K562 (cell line): ENCODE measurements around the gene SEZ6L.

Source experiments
- AFF1 ChIP-seq, 2 experiments: fragments of 450-650 bp; IDR thresholded peaks; 2 replicates each; pipeline ENCODE4 v1.6.1; 2018; ENCODE audit warnings: mild to moderate bottlenecking in 2 of 2, low read depth in 1 of 2; ENCODE audit not compliant: partially characterized antibody in 2 of 2
- ARHGAP35 ChIP-seq: fragments of 450-650 bp; IDR thresholded peaks from 2 replicates; pipeline ENCODE4 v1.6.1; 2018; ENCODE audit not compliant: partially characterized antibody
- RAD51 ChIP-seq: fragments of 450-650 bp; IDR thresholded peaks from 2 replicates; pipeline ENCODE4 v1.7.1; 2016; ENCODE audit warnings: low read depth, mild to moderate bottlenecking, borderline replicate concordance
- SPI1 ChIP-seq: IDR thresholded peaks from 2 replicates; pipeline ENCODE4 v1.6.1; 2011; ENCODE audit warnings: low read depth, low read length, control low read depth, borderline replicate concordance
- ZNF12 ChIP-seq: sonication (generic); formaldehyde crosslinking; IDR thresholded peaks from 2 replicates; pipeline ENCODE4 v1.4.0; 2020; ENCODE audit warnings: mild to moderate bottlenecking, missing genetic modification reagents
- ZNF75A ChIP-seq: fragments of 450-650 bp; formaldehyde crosslinking; IDR thresholded peaks from 2 replicates; pipeline ENCODE4 v1.4.0; 2020; ENCODE audit warnings: mild to moderate bottlenecking
- TF ChIP-seq, protein P1 (sequence below), 2 experiments: fragments of 450-650 bp; formaldehyde crosslinking in 1 of 2; IDR thresholded peaks; 2 replicates each; pipeline versions ENCODE4 v1.4.0 to v1.6.1; 2014 to 2020; ENCODE audit warnings: mild to moderate bottlenecking in 2 of 2, borderline replicate concordance in 1 of 2, low read depth in 1 of 2
- TF ChIP-seq, protein P2 (sequence below): fragments of 450-650 bp; IDR thresholded peaks from 2 replicates; pipeline ENCODE4 v1.6.1; 2016; ENCODE audit warnings: low read depth, mild to moderate bottlenecking, moderate library complexity

DNA sequence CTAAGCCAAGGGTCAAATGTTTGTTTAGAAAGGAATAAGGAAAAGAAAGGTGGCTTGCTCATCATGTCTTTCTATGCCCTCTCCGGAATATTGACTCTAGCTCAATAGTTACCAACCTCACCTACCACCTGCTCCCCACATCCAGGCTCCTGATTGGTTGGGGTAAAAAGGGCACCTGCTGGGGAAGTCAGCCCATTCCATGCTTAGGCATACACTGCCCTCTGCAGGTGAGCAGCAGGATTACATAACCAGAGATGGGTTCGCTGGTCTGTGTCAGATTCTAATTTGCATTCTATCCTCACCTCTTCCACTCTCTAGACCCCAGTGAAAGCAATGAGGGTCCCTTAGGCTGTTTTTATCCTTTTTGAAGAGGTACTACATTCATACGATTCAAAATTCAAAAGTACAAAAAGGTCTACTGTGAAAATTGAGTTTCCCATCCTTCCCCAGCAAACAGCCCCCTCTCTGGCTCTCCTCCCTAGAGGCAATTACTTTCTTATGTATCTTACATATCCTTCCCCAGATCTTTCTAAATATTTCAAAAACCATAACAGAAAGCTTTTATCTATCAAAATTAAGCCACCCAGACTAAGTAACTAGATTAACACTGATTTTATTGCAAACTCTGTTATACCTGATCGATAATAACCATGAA is 161.8 kb downstream of the SEZ6L start:
- TF ChIP-seq ZNF12 (CRISPR knock-in tag) (no peak), AFF1 (IDR thresholded peaks at IDR 0.05; ENCODE audit: low read depth in 1 of 2, partially characterized antibody in 2 of 2) (no peak), ZNF75A (CRISPR knock-in tag) (no peak), SPI1 (no peak), ARHGAP35 (no peak), RAD51 (no peak)
- TF ChIP-seq, protein P1, sequence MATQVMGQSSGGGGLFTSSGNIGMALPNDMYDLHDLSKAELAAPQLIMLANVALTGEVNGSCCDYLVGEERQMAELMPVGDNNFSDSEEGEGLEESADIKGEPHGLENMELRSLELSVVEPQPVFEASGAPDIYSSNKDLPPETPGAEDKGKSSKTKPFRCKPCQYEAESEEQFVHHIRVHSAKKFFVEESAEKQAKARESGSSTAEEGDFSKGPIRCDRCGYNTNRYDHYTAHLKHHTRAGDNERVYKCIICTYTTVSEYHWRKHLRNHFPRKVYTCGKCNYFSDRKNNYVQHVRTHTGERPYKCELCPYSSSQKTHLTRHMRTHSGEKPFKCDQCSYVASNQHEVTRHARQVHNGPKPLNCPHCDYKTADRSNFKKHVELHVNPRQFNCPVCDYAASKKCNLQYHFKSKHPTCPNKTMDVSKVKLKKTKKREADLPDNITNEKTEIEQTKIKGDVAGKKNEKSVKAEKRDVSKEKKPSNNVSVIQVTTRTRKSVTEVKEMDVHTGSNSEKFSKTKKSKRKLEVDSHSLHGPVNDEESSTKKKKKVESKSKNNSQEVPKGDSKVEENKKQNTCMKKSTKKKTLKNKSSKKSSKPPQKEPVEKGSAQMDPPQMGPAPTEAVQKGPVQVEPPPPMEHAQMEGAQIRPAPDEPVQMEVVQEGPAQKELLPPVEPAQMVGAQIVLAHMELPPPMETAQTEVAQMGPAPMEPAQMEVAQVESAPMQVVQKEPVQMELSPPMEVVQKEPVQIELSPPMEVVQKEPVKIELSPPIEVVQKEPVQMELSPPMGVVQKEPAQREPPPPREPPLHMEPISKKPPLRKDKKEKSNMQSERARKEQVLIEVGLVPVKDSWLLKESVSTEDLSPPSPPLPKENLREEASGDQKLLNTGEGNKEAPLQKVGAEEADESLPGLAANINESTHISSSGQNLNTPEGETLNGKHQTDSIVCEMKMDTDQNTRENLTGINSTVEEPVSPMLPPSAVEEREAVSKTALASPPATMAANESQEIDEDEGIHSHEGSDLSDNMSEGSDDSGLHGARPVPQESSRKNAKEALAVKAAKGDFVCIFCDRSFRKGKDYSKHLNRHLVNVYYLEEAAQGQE (IDR thresholded peaks at IDR 0.05; ENCODE audit: borderline replicate concordance) = peak; percentile 75
- TF ChIP-seq, protein P1 (CRISPR knock-in tag; IDR thresholded peaks at IDR 0.05; ENCODE audit: low read depth) = no peak
- TF ChIP-seq, protein P2, sequence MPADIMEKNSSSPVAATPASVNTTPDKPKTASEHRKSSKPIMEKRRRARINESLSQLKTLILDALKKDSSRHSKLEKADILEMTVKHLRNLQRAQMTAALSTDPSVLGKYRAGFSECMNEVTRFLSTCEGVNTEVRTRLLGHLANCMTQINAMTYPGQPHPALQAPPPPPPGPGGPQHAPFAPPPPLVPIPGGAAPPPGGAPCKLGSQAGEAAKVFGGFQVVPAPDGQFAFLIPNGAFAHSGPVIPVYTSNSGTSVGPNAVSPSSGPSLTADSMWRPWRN = no peak
